ENCODE results near the gene RIPOR3.

The RIPOR3 gene

DNA sequence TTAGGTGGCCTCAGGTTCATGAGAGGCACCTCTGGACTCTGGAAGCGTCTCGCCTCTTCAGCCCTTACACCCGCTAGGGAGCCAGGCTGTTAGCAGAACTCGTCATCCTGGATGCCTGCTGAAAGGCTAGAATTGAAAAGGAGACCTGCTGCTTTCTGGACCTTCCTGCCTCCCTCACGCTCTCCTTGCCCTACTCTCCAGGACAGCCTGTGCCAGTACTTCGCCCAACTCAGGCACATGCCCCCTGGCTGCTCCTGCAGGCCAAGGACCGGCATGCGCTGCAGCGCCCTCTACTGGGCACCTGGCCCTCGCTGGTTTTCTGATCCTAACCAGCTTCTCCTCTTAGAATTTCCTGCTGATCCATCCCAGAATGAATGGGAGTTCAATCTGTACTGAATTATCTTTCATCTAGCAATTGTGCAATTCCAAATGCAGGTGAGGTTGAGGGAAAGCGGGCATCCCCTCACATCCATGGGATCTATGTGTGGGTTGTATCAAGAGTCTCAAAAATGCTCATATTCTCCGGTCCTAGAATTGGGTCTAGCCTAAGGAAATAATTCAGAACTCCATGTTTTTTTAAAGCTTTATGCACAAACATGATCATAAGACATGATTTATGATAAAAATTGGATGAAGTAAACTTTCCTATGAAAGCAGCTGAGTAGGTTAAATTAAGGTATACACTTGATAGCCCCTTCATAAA, 103.2 kb downstream of the RIPOR3 start:
- ChIA-PET CTCF (interaction anchor here (0.7 to 2.4 kb wide), 16 partner anchors 9 to 402 kb away, joined by 3 to 14 read pairs (median 3); no protein-coding TSS in a partner anchor), POLR2A (interaction anchor here (0.7 kb wide), 1 partner anchor 72 kb away, joined by 8 read pairs; no protein-coding TSS in a partner anchor)
- TF ChIP-seq, protein P1, sequence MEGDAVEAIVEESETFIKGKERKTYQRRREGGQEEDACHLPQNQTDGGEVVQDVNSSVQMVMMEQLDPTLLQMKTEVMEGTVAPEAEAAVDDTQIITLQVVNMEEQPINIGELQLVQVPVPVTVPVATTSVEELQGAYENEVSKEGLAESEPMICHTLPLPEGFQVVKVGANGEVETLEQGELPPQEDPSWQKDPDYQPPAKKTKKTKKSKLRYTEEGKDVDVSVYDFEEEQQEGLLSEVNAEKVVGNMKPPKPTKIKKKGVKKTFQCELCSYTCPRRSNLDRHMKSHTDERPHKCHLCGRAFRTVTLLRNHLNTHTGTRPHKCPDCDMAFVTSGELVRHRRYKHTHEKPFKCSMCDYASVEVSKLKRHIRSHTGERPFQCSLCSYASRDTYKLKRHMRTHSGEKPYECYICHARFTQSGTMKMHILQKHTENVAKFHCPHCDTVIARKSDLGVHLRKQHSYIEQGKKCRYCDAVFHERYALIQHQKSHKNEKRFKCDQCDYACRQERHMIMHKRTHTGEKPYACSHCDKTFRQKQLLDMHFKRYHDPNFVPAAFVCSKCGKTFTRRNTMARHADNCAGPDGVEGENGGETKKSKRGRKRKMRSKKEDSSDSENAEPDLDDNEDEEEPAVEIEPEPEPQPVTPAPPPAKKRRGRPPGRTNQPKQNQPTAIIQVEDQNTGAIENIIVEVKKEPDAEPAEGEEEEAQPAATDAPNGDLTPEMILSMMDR (IDR thresholded peaks at IDR 0.05; ENCODE audit: control extremely low read depth, extremely low read depth, low read depth, missing control alignments): peak; percentile 86
- DNase-seq (ENCODE audit: extremely low spot score): peak; percentile 83

DNA sequence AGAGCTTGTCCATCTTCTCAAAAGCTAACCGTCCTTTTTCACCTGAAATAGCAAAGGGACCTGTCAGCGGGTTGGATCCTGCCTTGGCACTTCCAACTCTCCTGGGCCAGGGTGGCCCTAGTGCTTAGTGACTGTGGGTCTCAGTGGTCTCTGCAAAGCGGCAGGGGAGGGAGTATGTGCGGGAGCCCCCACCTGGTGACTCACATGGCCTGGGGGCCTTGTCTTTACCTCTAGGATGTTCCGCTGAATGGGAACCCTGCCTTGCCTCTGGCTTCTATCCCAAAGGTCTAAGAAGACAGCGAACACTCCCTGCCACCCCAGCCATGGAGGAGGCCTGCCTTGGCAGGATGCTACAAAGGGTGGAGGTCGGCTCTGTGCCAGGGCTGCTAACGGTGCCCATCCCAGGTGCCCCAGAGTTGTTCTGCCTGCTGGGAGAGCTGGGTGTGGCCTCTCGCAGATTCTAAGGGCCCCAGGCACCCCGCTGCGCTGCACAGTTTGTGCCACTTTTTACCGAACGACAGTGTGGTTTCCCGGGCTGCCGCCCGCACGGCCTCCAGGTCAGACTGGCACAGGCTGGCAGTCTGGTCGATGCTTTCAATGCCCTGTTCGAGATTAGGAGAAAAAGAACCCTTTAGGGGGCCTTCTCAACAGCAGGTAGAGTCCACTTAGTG, 103.9 kb downstream of the RIPOR3 start:
- DNase-seq (ENCODE audit: extremely low spot score): no peak
- TF ChIP-seq, protein P1 (IDR thresholded peaks at IDR 0.05; ENCODE audit: control extremely low read depth, extremely low read depth, low read depth, missing control alignments): no peak
- CTCF ChIA-PET: interaction anchor here (0.7 to 2.3 kb wide), 15 partner anchors 9 to 394 kb away, joined by 3 to 12 read pairs (median 4); no protein-coding TSS in a partner anchor
- POLR2A ChIA-PET: no interaction called here

DNA sequence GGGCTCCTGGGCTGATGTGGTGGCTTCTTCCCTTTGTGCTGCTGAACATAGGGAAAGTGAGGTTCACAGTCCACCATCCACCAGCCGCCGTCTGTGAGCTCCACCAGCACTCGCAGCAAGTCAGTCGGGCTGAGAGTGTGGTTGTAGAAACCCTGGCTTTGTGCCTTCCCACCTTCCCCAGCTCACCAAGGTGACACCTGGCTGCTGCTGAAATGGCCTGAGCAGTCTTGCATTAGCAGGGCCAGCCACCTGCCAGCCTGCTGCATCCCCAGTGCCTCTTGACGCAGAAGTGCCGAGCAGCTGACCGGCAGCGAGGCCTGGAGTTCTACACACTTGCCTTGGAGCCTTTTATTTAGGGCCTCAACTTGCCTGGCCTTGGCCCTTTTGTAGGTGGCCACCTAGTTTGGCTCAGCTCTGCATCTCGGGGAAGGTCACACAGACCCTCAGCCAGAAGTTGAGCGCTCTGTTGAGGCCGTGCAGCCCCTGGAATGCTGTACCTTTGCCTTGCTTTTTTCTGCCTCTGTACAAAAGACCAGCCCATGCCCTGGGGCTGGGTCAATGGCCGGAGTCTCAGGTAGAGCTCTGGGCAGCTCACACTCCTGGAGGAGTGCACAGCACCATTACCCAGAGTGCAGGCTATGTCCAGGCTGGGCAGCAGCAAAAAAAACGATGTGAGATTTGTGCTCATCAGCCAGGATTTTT, 104.7 kb downstream of the RIPOR3 start:
- TF ChIP-seq, protein P1 (IDR thresholded peaks at IDR 0.05; ENCODE audit: control extremely low read depth, extremely low read depth, low read depth, missing control alignments): no peak
- no peak for DNase-seq (ENCODE audit: extremely low spot score)
- POLR2A ChIA-PET: no interaction called here
- CTCF ChIA-PET: interaction anchor here (0.7 to 2.3 kb wide), 9 partner anchors 10 to 121 kb away, joined by 3 to 8 read pairs (median 4); no protein-coding TSS in a partner anchor

DNA sequence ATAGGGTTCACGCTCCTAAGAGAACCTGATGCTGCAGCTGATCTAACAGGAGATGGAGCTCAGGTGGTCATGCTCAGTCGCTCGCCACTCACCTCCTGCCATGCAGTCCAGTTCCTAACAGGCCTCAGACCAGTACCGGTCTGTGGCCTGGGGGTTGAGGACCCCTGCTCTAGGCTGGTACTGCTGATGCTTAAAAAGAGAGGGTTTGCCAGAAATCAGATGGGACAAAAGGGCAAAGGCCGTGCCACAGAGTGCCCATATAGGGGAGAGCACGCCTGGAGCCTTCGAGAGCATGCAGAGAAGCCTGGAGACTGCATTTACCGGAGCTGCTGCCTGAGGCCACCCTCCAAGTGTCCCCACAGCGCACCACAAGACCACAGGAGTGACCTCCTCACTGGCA, 105.7 kb downstream of the RIPOR3 start:
- ChIA-PET CTCF (interaction anchor here (1.9 kb wide), 1 partner anchor 13 kb away, joined by 6 read pairs; no protein-coding TSS in a partner anchor), POLR2A (no interaction called here)
- TF ChIP-seq, protein P1 (IDR thresholded peaks at IDR 0.05; ENCODE audit: control extremely low read depth, extremely low read depth, low read depth, missing control alignments): no peak
- no peak for DNase-seq (ENCODE audit: extremely low spot score)

DNA sequence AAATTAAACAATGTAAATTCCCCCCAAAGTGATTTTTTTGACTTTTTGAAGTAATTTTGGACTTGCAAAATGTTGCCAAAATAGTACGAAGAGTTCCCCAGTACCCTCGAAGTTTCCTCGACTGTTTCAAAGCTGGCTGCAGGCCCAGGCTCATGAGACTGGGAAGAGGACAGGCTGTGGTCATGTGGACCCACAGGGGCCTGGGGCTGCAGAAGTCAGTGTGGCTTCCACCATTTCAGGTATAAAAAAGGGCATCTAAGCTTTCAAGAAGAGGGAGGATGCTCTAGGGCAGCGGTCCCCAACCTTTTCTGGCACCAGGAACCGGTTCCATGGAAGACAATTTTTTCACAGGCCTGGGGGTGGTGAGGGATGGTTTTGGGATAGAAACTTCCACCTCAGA, 106.1 kb downstream of the RIPOR3 start:
- ChIA-PET CTCF (interaction anchor here (1.6 to 1.9 kb wide), 2 partner anchors 13 to 39 kb away, joined by 3 to 6 read pairs; no protein-coding TSS in a partner anchor), POLR2A (no interaction called here)
- DNase-seq (ENCODE audit: extremely low spot score): no peak
- TF ChIP-seq, protein P1 (IDR thresholded peaks at IDR 0.05; ENCODE audit: control extremely low read depth, extremely low read depth, low read depth, missing control alignments): no peak

DNA sequence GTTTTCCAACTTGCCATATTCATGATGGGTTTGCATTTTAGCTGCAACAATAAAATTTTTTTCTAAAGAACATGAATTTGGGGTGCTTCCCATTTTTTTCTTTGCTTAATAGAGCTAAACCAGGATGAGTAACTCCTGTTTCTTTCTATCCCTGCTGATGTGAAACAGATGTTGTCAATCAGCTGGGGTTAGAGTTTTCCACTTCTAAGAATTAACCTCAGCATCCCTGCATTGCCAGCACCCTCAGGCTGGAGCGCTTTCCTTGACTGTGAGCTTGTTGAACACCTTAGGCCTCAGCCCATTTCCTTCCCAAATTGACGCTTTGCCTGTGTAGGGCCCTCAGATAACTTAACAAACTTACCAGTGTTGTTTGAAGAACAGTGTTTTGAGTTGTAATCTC, 106.7 kb downstream of the RIPOR3 start:
- CTCF ChIA-PET: interaction anchor here (0.8 to 1.9 kb wide), 4 partner anchors 8 to 202 kb away, joined by 3 to 6 read pairs (median 4); no protein-coding TSS in a partner anchor
- no peak for DNase-seq (ENCODE audit: extremely low spot score)
- TF ChIP-seq, protein P1 (IDR thresholded peaks at IDR 0.05; ENCODE audit: control extremely low read depth, extremely low read depth, low read depth, missing control alignments): no peak
- POLR2A ChIA-PET: no interaction called here

All from GM10248 (cell line).